Forelimb muscle (tissue), 1 donor: ENCODE data around the gene TNNI2. TPM values are rescaled to one million over a fixed set of nuclear protein-coding genes. Genes with fewer than 3 reads are reported as not detected.

Experiments
- DNase-seq: peaks from one replicate; pipeline ENCODE4 v3.0.0-alpha.2; 2013; ENCODE audit warnings: low read depth
- polyA plus RNA-seq: library from polyadenylated mRNA; unstranded; fragments of 120-200 nt; gene quantifications from one replicate; pipeline ENCODE4 v1.2.1, GENCODE V29; 2013; ENCODE audit not compliant: insufficient read length

The TNNI2 gene
- polyA plus RNA-seq, 1 donor: 3,886 TPM

DNA sequence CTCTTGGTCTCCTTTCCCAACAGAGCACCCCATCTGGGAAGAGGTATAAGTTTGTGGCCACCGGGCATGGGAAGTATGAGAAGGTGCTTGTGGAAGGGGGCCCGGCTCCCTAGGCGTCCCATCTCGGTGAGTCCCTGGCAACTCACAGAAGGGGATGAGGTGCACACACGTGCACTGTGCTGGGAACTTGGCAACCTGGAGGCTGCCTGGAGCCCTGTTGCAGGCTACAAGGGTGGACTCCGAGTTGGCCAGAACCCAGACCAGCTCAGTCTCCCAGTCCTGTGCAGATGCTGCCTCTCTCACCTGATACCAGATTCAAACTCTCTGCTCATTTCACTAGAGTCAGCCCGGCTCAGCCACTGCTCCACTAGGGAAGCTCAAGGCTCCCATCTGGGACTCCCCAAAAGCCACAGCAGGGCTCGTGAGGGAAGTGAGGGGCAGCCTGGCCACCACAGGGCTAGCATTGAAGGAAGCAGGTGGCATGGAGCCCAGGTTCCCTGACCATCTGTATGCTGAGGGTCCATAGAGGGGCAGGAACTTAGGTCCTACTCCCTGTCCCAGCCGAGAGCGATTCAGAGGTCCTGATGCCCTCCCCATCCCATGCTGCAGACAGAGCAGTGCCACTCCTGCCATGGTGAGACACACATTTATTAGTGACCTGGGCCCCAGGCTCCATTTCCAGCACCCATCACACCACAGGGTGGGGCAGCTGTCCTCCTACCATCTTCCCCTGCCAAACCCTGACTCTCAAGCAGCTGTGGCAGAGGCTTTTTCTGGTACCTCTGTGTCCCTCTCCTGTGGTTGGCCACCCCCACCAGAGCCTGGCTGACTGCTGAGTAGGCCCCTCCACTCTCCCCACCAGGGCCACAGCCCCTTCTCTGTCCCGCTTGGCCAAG, 48.9 kb downstream of the TNNI2 start:
- DNase-seq: no peak

DNA sequence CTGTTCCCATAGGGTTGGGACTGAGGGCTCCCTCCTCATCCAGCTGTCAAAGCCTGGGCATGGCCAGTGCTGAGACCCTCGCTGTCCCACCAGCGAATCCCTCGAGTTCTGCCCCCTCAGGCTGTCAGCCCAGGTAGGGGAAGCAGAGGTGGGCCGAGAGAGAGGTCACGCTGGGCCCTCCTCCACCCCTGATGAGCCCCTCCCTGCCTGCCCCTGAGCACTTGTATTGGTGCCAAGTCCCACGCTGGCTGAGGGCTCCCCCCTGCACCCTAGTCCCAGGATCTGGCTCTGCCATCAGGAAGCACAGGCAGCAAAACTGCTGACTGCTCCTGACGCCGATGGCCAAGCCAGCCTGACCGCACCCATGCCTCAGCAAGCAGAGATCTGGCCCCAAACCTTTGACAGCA, 49.6 kb downstream of the TNNI2 start:
- no peak for DNase-seq

DNA sequence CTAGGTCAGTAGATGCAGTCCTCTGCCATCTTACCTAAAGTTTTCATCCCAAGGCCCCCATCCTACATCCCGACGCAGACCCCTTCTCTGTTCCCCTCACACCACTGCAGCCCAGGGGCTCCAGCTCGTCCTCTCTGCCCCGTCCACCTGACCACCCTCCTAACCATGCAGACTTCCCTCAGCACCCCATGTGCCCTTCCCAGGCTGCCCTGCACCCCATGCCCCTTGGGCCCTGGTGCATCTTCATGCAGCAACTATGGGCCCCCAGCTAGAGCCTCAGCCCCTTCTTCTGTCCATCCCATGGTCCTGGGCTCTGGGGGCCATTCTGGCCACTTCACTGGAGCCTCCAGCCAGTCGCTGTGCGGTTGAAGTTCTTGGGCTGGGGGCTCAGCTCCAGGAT, 50.0 kb downstream of the TNNI2 start:
- DNase-seq: no peak

DNA sequence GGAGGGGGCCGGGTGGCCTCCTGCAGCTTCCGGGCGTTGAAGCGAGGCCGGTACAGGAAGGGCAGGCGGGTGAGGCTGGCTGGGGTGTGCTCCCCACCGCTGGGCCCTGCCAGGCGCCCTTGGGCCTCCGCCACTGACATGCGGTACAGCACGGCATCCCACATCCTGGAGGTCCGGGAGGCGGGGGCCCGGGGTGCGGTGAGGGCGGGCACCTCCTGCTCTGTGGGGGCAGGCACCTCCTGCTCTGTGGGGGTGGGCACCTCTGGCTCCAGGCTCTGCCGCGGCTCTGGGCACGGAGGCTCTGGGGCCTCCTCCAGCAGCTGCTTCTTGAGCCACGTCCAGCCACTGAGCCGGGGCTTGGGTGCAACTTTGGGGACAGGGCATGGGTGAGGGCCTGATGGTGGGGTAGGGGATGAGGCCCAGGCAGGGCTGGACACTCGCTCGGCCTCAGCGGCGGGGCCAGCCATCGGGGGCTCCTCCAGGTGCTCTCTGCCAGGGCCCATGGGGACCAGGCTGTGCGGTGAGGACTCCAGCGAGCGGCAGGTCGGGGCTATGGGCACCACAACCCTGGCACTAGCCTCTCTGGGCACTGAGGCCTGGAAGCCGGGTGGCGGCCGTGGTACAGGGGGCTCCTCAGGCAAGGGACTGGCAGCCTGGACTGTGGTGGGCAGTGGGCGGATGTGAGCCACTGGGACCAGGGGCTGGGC, 50.6 kb downstream of the TNNI2 start:
- no peak for DNase-seq

DNA sequence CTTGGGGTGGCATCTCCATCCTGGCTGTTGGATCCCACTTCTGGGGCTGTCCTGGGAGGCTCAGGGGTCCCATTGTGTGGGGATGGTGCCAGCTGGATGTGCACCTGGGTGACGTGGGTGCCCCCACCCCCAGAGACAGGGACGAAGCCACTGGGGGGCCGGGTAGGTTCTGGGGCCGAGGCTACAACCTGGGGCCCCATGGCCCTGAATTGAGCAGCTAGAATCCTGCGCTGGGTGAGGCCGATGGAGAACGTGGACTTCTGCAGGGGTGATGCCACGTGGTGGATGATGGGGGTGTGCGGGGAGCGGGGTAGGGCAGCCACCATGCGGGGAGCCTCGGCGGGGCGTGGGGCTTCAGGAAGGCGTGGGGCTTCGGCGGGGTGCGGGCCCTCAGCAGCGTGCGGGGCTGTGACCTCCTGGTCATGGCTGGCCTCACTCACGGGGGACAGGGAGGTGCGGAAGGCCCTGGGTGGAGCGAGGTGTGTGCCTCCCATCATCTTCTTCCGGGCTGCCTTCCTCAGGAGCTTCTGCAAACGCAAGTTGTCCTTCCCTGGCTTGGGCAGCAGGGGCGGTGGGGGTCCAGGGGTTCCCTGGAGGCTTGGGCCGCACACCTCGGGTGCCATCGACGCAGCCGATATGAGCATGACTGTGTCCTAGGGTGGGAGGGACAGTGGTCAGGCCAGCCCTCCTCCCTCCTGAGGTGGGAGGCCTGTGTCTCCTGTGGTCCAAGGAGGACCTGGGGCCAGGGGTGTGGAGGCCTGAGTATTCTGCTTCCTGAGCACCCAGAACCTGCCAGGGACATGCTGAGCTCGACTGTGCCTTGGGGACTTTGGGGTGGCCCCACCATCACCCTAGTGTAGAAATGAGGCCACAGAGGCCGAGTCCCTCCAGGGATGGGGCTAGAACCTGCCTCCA, 51.4 kb downstream of the TNNI2 start:
- DNase-seq: no peak

Other genes with a start within 250 kb of the TNNI2 start
- 0.38 TPM for gene KRTAP5-2, start 240.7 kb upstream of the TNNI2 start, polyA plus RNA-seq
- not detected for gene KRTAP5-3, start 230.5 kb upstream of the TNNI2 start, polyA plus RNA-seq
- not detected for gene KRTAP5-4, start 216.8 kb upstream of the TNNI2 start, polyA plus RNA-seq
- not detected for gene KRTAP5-5, start 209.2 kb upstream of the TNNI2 start, polyA plus RNA-seq
- 0.71 TPM for gene KRTAP5-6, start 141.8 kb upstream of the TNNI2 start, polyA plus RNA-seq
- 0.81 TPM for gene IFITM10, start 88.4 kb upstream of the TNNI2 start, polyA plus RNA-seq
- 80.6 TPM for gene CTSD, start 75.1 kb upstream of the TNNI2 start, polyA plus RNA-seq
- 0.54 TPM for gene SYT8, start 4.0 kb upstream of the TNNI2 start, polyA plus RNA-seq
- gene LSP1, start 14.1 kb downstream of the TNNI2 start, polyA plus RNA-seq: 54.4 TPM
- 6.3 TPM for gene PRR33, start 52.9 kb downstream of the TNNI2 start, polyA plus RNA-seq
- 9,432 TPM for gene TNNT3, start 80.7 kb downstream of the TNNI2 start, polyA plus RNA-seq
- 78.4 TPM for gene MRPL23, start 108.4 kb downstream of the TNNI2 start, polyA plus RNA-seq
- 12,528 TPM for gene H19, start 158.9 kb downstream of the TNNI2 start, polyA plus RNA-seq